GM12878 (cell line): ENCODE data around the gene ZMIZ1. TPM values are rescaled to one million over a fixed set of nuclear protein-coding genes. Genes with fewer than 3 reads are reported as not detected.

Experiments used
- ATAC-seq: fragments of 200-7000 bp; cut with Tn5 transposase; 3 replicates; pipeline ENCODE4 v1.9.1; 2020; ENCODE audit warnings: mild to moderate bottlenecking, moderate library complexity
- BruUV-seq: library from RNA; stranded (reverse); fragments of 400-500 nt; replicated peaks from 2 replicates; lab custom pipeline; 2021; lab: Mats Ljungman, UMichigan
- CTCF ChIA-PET: fragments of 300-600 bp; sonication (Branson Sonifier 250); formaldehyde crosslinking; extraction: SDS; loops from one replicate; lab custom pipeline; 2021; ENCODE audit warnings: inconsistent platforms; lab: Yijun Ruan, JAX
- POLR2A ChIA-PET: fragments of 350-600 bp; formaldehyde crosslinking; extraction: SDS; loops from one replicate; lab custom pipeline; 2021; ENCODE audit warnings: inconsistent platforms; lab: Charles Lee
- RAD21 ChIA-PET: fragments of 300-600 bp; sonication (Branson Sonifier 250); formaldehyde crosslinking; loops from one replicate; lab custom pipeline; 2023; ENCODE audit warnings: antibody characterized with exemption; ENCODE audit not compliant: unreplicated experiment; lab: Charles Lee
- SMC1A ChIA-PET: fragments of 300-600 bp; sonication (Branson Sonifier 250); formaldehyde crosslinking; loops from one replicate; lab custom pipeline; 2023; ENCODE audit not compliant: unreplicated experiment, uncharacterized antibody; lab: Charles Lee
- DNase-seq: peaks from one replicate; pipeline ENCODE4 v3.0.0-alpha.2; 2011; ENCODE audit warnings: low read depth, low spot score
- FAIRE-seq: peaks from 3 replicates; lab custom pipeline; 2011; peaks lifted over from hg19 to GRCh38; lab: Jason Lieb, UNC
- H2AFZ ChIP-seq: 2 replicates; pipeline ENCODE4 v1.6.0; 2011; ENCODE audit warnings: low read depth, low read length, control low read depth; ENCODE audit not compliant: control insufficient read depth
- H3K27ac ChIP-seq: 2 replicates; pipeline ENCODE4 v1.5.1; 2011; ENCODE audit warnings: control low read depth; ENCODE audit not compliant: control insufficient read depth, insufficient read depth
- H3K27me3 ChIP-seq, 2 experiments: replicated peaks in 1 of 2; 2 replicates each; pipeline versions ENCODE4 v1.6.0 to v1.6.1; 2011; ENCODE audit warnings: low read length in 1 of 2; ENCODE audit not compliant: control insufficient read depth in 2 of 2, insufficient read depth in 2 of 2
- H3K36me3 ChIP-seq, 2 experiments: 2 replicates each; pipeline ENCODE4 v1.5.1; 2011; ENCODE audit warnings: low read length in 1 of 2; ENCODE audit not compliant: control insufficient read depth in 2 of 2, insufficient read depth in 2 of 2
- H3K4me1 ChIP-seq: 2 replicates; pipeline ENCODE4 v1.6.1; 2011; ENCODE audit warnings: mild to moderate bottlenecking, low read length, moderate library complexity, mixed read lengths; ENCODE audit not compliant: control insufficient read depth, insufficient read depth
- H3K4me2 ChIP-seq: 2 replicates; pipeline ENCODE4 v1.6.0; 2011; ENCODE audit warnings: control low read depth; ENCODE audit not compliant: control insufficient read depth, insufficient read depth
- H3K4me3 ChIP-seq: fragments of 200-600 bp; sonication (generic); 2 replicates; pipeline ENCODE4 v1.5.1; 2016
- H3K79me2 ChIP-seq: 2 replicates; pipeline ENCODE4 v1.6.0; 2011; ENCODE audit warnings: low read length; ENCODE audit not compliant: control insufficient read depth, insufficient read depth
- H3K9ac ChIP-seq: 2 replicates; pipeline ENCODE4 v1.8.0; 2011; ENCODE audit warnings: low read length, control low read depth, mixed read lengths; ENCODE audit not compliant: control insufficient read depth, insufficient read depth
- H3K9me3 ChIP-seq: replicated peaks from 3 replicates; pipeline ENCODE4 v1.5.1; 2011; ENCODE audit warnings: mild to moderate bottlenecking, low read length; ENCODE audit not compliant: control insufficient read depth, insufficient read depth
- H4K20me1 ChIP-seq: 2 replicates; pipeline ENCODE4 v1.6.0; 2011; ENCODE audit not compliant: control insufficient read depth, insufficient read depth
- ATF7 ChIP-seq: fragments of 450-650 bp; IDR thresholded peaks from 2 replicates; pipeline ENCODE4 v1.6.1; 2016; ENCODE audit warnings: low read depth, mild to moderate bottlenecking
- CHD1 ChIP-seq: IDR thresholded peaks from 2 replicates; pipeline ENCODE4 v1.6.1; 2012; ENCODE audit warnings: low read depth, low read length, improper control_type of control experiment
- EED ChIP-seq: sonication (generic); IDR thresholded peaks from 2 replicates; pipeline ENCODE4 v1.6.1; 2016; ENCODE audit warnings: antibody characterized with exemption, low read depth
- MEF2A ChIP-seq: IDR thresholded peaks from 2 replicates; pipeline ENCODE4 v1.6.1; 2011; ENCODE audit warnings: low read depth, mild to moderate bottlenecking, low read length, moderate library complexity; ENCODE audit not compliant: insufficient read depth
- RUNX3 ChIP-seq: IDR thresholded peaks from 2 replicates; pipeline ENCODE4 v1.6.1; 2012; ENCODE audit warnings: low read length, inconsistent platforms
- SPI1 ChIP-seq: IDR thresholded peaks from 2 replicates; pipeline ENCODE4 v1.6.1; 2011; ENCODE audit warnings: low read depth, mild to moderate bottlenecking, low read length, moderate library complexity, borderline replicate concordance; ENCODE audit not compliant: insufficient read depth
- TCF12 ChIP-seq: IDR thresholded peaks from 2 replicates; pipeline ENCODE4 v1.6.1; 2011; ENCODE audit warnings: low read depth, mild to moderate bottlenecking, low read length
- ZBED1 ChIP-seq: IDR thresholded peaks from 2 replicates; pipeline ENCODE4 v1.6.1; 2016; ENCODE audit warnings: borderline replicate concordance
- WGBS: methylation state at CpG from one replicate; pipeline ENCODE4 v1.1.6; 2016; ENCODE audit warnings: low lambda C conversion rate; ENCODE audit not compliant: insufficient replicate concordance, insufficient coverage; ENCODE audit errors: missing lambda C conversion rate; 5-methylcytosine and 5-hydroxymethylcytosine counted together
- in situ Hi-C: fragments of 300-500 bp; cut with MboI; formaldehyde crosslinking; loops from 9 replicates; pipeline ENCODE4 v1.14.3; 2018; ENCODE audit warnings: mixed read lengths
- intact Hi-C: fragments of 100-400 bp; cut with micrococcal nuclease; formaldehyde crosslinking; loops from one replicate; pipeline ENCODE4 v1.14.2; 2022; ENCODE audit not compliant: unreplicated experiment
- polyA plus RNA-seq, 11 experiments: library from polyadenylated mRNA; depleted of rRNA in 4 of 11; unstranded in 6 of 11; stranded (reverse) in 5 of 11; fragments of >200 nt; fragmentation: Nextera tagmentation in 4 of 11; fragmentation: Illumina TruSeq in 1 of 11; extraction: Ambion mirVana in 4 of 11; extraction: Trizol in 1 of 11; gene quantifications; 1 replicate in 1 of 11; 2 replicates in 10 of 11; pipeline versions ENCODE4 v1.2.1 to v1.2.3, GENCODE V29; 2011 to 2016; ENCODE audit warnings: inconsistent platforms in 2 of 11, missing spikeins in 2 of 11, low read depth in 1 of 11
- total RNA-seq, 4 experiments: library from RNA; depleted of rRNA in 3 of 4; stranded (reverse); fragments of >200 nt in 3 of 4; fragmentation: Illumina TruSeq in 1 of 4; extraction: Trizol in 1 of 4; gene quantifications; 2 replicates each; pipeline versions ENCODE4 v1.2.1 to v1.2.3, GENCODE V29; 2013 to 2021
- TF ChIP-seq, protein P1 (sequence below): fragments of 450-650 bp; IDR thresholded peaks from 2 replicates; pipeline ENCODE4 v1.6.1; 2017; ENCODE audit warnings: antibody characterized with exemption, mild to moderate bottlenecking, moderate library complexity

Gene ZMIZ1
- total and polyA plus RNA-seq, 10 of the 15 experiments (the other 5 are each of a cell fraction or from before 2014, with no cell fraction given): 3.1 to 82.3 (median 14.9) TPM

- ChIA-PET POLR2A (no interaction called here), CTCF (no interaction called here)
Measured at GRCh38 chr10:79023240-79024162, 45.3 kb upstream of the ZMIZ1 start.

More at GRCh38 chr10:79023240-79024162, 45.3 kb upstream of the ZMIZ1 start:
- peak; percentile 78 for ATAC-seq
- SMC1A ChIA-PET: interaction anchor here (1.4 kb wide), 1 partner anchor 11 kb away, joined by 3 read pairs; no protein-coding TSS in a partner anchor
- no peaks in the 10 kb centered on the region for H3K9me3 ChIP-seq
- no peaks in the 10 kb centered on the region for H3K36me3 ChIP-seq
- peak overlapping the region; percentile 0 for H2AFZ ChIP-seq
- DNase-seq: peak; percentile 12
- no peak overlapping the region for H3K9ac ChIP-seq
- H3K4me2 ChIP-seq: peak overlapping the region; percentile 53; the same call in 1 of the 2 replicates
- intact Hi-C loops: no loop called here
- H3K27ac ChIP-seq: peak overlapping the region; percentile 38
- H3K27me3 ChIP-seq: 0 out of 4 replicates have a peak, but pooled peaks cover 0 to 1% of the 10 kb centered on the region in 2 experiments
- no peaks in the 10 kb centered on the region for H4K20me1 ChIP-seq
- no peaks in the 10 kb centered on the region for H3K79me2 ChIP-seq
- BruUV-seq: no TSS peak
- TF ChIP-seq RUNX3 (0 out of 2 replicates have a peak, but pooled peaks have one; percentile 18), TCF12 (0 out of 2 replicates have a peak, but pooled peaks have one; percentile 40), MEF2A (peak; percentile 76), ATF7 (0 out of 2 replicates have a peak, but pooled peaks have one; percentile 30), ZBED1 (no peak), EED (0 out of 2 replicates have a peak, but pooled peaks have one; percentile 30), SPI1 (peak; percentile 53), CHD1 (no peak)
- TF ChIP-seq, protein P1, sequence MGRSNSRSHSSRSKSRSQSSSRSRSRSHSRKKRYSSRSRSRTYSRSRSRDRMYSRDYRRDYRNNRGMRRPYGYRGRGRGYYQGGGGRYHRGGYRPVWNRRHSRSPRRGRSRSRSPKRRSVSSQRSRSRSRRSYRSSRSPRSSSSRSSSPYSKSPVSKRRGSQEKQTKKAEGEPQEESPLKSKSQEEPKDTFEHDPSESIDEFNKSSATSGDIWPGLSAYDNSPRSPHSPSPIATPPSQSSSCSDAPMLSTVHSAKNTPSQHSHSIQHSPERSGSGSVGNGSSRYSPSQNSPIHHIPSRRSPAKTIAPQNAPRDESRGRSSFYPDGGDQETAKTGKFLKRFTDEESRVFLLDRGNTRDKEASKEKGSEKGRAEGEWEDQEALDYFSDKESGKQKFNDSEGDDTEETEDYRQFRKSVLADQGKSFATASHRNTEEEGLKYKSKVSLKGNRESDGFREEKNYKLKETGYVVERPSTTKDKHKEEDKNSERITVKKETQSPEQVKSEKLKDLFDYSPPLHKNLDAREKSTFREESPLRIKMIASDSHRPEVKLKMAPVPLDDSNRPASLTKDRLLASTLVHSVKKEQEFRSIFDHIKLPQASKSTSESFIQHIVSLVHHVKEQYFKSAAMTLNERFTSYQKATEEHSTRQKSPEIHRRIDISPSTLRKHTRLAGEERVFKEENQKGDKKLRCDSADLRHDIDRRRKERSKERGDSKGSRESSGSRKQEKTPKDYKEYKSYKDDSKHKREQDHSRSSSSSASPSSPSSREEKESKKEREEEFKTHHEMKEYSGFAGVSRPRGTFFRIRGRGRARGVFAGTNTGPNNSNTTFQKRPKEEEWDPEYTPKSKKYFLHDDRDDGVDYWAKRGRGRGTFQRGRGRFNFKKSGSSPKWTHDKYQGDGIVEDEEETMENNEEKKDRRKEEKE: no peak
- TF ChIP-seq, all 136 proteins: peak for 6
- Histone ChIP-seq H3K4me1 (peaks cover 14% of the 10 kb centered on the region), H3K4me3 (no peak overlapping the region)
- RAD21 ChIA-PET: interaction anchor here (0.6 kb wide), 1 partner anchor 622 kb away, joined by 3 read pairs; no protein-coding TSS in a partner anchor
- FAIRE-seq: peak; percentile 59
- 25% methylated on average over 13 of the region's 13 CpGs for WGBS
- in situ Hi-C loops: no loop called here
